ENCODE measurements around the gene TRPV3. TPM values are rescaled to one million over a fixed set of nuclear protein-coding genes. Genes with fewer than 3 reads are reported as not detected.
"Not testable (repeated sequence)": the region's sequence is repeated elsewhere in the genome, so short reads cannot be mapped to it uniquely, and the experiment has no call there.

Gene TRPV3
- total RNA-seq: 1.0 TPM
- long read RNA-seq, partial matches to known transcripts: 1 of 1 reads
- long read RNA-seq, other reads (novel, unspliced or antisense): 0 of 1 reads

- intact Hi-C loops (cut with DNase I): no loop called here
- peak; percentile 36 for ATAC-seq (ENCODE audit: poor library complexity)
These were observed at the start of gene TRPV3 for GRCh38 chr17:3557768-3558583. TRPV3 (minus strand) TSS chr17:3557812; CDS start chr17:3554850, 2,962 bp downstream.

GRCh38 chr17:3603870-3604259 lies 46.3 kb upstream of the TRPV3 start:
- intact Hi-C loops (cut with DNase I): no loop called here

More at GRCh38 chr17:3557768-3558583, at the start of gene TRPV3:
- DNase-seq: peak; percentile 33

GRCh38 chr17:3603119-3603869 lies 45.7 kb upstream of the TRPV3 start:
- ATAC-seq (ENCODE audit: poor library complexity) (no peak), DNase-seq (no peak)
- intact Hi-C loops (cut with DNase I): no loop called here

More at GRCh38 chr17:3603870-3604259, 46.3 kb upstream of the TRPV3 start:
- DNase-seq: no peak
- no peak for ATAC-seq (ENCODE audit: poor library complexity)

DNA sequence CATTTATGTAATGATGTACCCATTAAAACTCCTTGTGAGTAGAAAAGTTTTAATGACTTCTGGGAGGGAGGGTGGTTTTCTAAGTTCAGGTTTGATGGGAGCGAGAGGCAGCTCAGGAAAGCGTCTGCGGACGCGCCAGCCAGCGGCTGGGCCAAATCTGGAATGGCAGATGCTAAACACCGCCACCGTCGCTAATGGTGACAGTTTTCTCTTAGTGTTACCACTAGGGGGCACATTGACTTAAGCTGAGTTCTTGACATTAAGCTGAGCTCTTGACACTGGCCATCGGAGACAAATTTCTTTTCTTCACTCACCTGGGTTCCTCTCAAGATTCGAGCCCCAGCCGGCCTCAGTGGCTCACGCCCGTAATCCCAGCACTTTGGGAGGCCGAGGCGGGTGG lies 44.9 kb upstream of the TRPV3 start:
- intact Hi-C loops (cut with DNase I): no loop called here
- ATAC-seq (ENCODE audit: poor library complexity) (no peak), DNase-seq (no peak)

- intact Hi-C loops (cut with DNase I): no loop called here
- ATAC-seq (ENCODE audit: poor library complexity) (no peak), DNase-seq (no peak)
These were observed 43.1 kb upstream of the TRPV3 start for GRCh38 chr17:3600529-3601205.

- ATAC-seq (ENCODE audit: poor library complexity): no peak
- DNase-seq: no peak
- intact Hi-C loops (cut with DNase I): no loop called here
These were observed 40.5 kb upstream of the TRPV3 start for GRCh38 chr17:3598078-3598477.

DNA sequence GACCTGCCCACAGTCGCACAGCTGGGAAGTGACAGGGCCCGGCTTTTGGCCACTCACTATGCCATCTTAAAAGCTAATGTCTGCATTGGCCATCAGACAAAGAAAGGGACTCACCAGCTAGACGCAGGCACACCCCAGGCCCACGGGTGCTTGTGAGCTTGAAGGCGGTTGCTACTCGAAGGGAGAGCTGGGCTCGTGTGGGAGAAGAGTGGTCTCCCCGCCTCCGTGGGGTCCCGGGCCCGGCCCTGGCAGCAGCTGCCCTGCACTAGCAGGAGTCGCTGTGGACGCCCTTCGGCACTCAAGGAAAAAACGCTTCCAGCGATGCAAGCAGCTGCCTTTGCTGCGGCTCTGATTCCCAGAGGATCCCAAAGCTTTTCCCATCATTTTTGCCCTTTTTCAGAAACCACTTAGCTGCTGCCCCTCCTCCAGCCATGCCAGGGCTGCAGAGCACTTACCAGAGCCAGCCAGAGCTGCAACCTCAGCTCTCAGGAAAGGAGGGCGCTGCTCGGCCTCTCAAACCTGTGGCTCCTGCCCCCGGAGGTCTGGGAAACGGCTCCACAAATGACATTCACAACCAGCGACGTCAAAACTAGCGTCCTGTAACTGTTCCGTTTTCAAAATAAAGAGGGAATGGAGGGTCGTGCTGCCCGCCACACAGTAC lies 39.3 kb upstream of the TRPV3 start:
- no peak for DNase-seq
- intact Hi-C loops (cut with DNase I): no loop called here
- no peak for ATAC-seq (ENCODE audit: poor library complexity)

DNA sequence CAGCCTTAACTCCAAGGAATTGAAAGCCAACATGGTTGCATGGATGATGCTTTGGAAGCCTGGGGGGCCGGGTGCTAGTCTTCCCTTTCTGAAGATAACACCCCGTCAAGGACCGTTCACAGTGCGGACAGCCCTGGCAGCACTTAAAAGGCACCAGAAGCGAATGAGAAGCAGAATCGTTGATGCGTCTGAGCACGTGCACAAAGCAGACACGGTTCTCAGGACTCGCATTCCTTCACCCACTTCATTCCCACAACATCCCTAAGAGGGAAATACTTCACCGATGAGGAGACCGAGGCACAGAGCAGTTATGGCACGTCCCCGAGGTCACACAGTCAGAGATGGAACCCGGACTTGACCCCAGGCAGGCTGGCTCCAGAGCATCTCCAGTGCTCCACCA lies 37.4 kb upstream of the TRPV3 start:
- DNase-seq: no peak
- no peak for ATAC-seq (ENCODE audit: poor library complexity)
- intact Hi-C loops (cut with DNase I): no loop called here

DNA sequence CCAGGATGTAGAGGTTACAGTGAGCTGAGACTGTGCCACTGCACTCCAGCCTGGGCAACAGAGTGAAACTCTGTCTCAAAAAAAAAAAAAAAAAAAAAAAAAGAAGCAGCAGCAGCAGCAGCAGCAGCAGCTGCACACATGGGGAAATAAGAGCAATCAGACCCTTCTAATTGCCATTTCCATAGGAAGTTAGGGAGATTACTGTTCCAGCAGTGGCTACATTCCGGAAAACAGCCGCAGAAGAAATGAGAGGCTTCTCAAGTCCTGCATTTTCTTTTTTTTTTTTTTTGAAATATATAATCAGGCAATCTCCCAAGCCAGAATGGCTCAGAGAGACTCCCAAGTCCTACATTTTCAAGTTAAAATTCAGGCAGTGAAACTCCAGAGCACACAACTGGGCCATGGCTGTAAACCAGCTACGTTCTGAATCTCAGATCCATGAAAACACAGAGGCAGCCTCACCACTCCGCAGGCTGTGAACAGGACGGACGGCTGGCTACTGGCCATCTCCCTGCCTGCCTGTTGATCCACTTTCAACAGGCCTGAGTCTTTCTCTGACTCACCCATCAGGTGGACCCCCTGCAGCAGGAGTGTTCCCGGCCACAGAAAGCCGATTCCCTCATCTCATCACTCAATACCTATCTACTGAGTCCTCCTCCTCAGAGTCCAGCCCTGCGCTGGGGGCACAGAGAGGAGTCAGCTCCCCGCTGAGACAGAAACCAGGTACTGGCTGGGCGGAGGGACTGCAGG lies 36.6 kb upstream of the TRPV3 start:
- intact Hi-C loops (cut with DNase I): no loop called here
- peak; percentile 75 for ATAC-seq (ENCODE audit: poor library complexity)
- DNase-seq: peak; percentile 71

DNA sequence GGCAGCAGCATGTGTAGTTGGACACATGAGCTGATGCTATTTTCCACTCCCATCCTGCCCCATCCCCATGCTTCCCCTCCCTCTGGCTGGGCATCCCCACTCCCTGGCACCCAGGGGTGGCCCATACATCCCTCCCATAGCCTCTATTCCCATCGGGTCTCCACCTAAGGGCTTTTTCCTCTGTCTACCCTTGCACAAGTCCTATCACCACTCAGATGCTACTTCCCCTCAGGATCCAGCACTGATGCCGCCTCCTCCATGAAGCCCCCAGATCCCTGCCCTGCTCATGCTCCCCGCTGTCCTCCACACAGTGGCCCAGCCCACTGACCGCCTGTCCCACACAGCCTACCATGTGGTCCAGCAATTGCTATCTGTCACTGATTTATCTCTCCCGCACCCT lies 35.8 kb upstream of the TRPV3 start:
- intact Hi-C loops (cut with DNase I): no loop called here
- DNase-seq (no peak), ATAC-seq (ENCODE audit: poor library complexity) (no peak)

GRCh38 chr17:3592216-3592860 lies 34.7 kb upstream of the TRPV3 start:
- intact Hi-C loops (cut with DNase I): no loop called here
- no peak for ATAC-seq (ENCODE audit: poor library complexity)
- DNase-seq: no peak

- no peak for DNase-seq
- intact Hi-C loops (cut with DNase I): no loop called here
- no peak for ATAC-seq (ENCODE audit: poor library complexity)
These were observed 33.2 kb upstream of the TRPV3 start for GRCh38 chr17:3590768-3591167.

GRCh38 chr17:3590231-3590630 lies 32.6 kb upstream of the TRPV3 start:
- intact Hi-C loops (cut with DNase I): no loop called here
- DNase-seq: no peak
- ATAC-seq (ENCODE audit: poor library complexity): no peak

DNA sequence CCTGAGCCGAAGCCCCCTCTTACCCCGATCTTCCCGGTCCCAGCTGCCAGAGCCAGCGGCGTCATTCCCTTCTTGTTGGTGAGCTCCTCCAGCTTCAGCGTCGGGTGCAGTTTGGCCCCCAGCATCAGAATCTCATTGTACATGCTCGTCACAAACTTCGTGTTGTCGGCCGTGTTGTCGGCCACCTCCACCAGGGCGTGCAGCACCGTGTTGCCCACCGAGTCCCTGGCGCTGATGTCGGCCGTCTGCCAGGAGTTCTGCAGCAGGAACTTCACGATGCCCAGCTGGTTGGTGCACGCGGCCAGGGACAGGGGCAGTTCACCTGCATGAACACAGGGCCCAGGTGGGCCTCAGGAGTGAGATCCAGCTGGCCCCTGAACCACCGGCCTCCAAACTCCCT lies 32.2 kb upstream of the TRPV3 start:
- no peak for ATAC-seq (ENCODE audit: poor library complexity)
- intact Hi-C loops (cut with DNase I): no loop called here
- DNase-seq: no peak

- intact Hi-C loops (cut with DNase I): no loop called here
- ATAC-seq (ENCODE audit: poor library complexity) (no peak), DNase-seq (no peak)
These were observed 28.2 kb upstream of the TRPV3 start for GRCh38 chr17:3585826-3586225.

GRCh38 chr17:3583456-3583855 lies 25.8 kb upstream of the TRPV3 start:
- ATAC-seq (ENCODE audit: poor library complexity) (no peak), DNase-seq (no peak)
- intact Hi-C loops (cut with DNase I): no loop called here

DNA sequence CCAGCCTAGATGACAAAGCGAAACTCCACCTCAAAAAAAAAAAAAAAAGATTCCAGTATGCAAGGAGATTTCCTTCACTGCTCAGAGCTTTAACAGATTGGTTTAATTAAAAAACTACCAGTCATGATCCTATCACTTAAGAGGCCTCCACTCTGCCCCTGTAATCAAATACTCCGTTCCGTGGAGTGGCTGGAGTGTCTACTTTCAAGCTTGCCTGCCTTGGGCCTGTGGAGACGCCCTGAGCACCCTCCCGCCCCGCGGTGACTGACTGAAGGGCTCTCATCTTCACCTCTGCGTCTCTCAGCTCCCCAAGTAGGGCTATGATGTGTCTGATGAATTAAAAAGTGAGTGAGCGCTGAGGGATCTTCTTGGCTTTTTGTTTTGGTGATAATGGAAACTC lies 25.3 kb upstream of the TRPV3 start:
- ATAC-seq (ENCODE audit: poor library complexity): no peak
- no peak for DNase-seq
- intact Hi-C loops (cut with DNase I): no loop called here

DNA sequence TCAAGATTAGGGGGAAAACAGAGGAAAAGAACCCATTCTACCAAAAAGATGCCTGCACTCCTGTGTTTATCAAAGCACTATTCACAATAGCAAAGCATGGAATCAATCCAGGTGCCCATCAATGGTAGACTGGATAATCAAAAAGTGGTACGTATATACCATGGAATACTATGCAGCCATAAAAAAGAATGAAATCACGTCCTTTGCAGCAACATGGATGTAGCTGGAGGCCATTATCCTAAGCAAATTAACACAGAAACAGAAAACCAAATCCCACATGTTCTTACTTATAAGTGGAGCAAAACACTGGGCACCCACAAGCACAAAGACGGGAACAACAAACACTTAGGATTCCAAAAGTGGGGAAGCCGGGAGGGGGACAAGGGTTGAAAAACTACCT lies 21.1 kb upstream of the TRPV3 start:
- intact Hi-C loops (cut with DNase I); ATAC-seq (ENCODE audit: poor library complexity): not testable (repeated sequence)

More for the DNA sequence above, 21.1 kb upstream of the TRPV3 start:
- DNase-seq: not testable (repeated sequence)

All from Right ventricle myocardium superior (tissue), 1 donor.